GM10248 (cell line): Measurements from ENCODE around the gene MOGAT2.

Source experiments
- CTCF ChIA-PET: fragments of 300-600 bp; sonication (Branson Sonifier 250); formaldehyde crosslinking; extraction: SDS; loops from one replicate; lab custom pipeline; 2021; ENCODE audit warnings: antibody characterized with exemption; lab: Yijun Ruan, JAX
- POLR2A ChIA-PET: fragments of 350-650 bp; sonication (Branson Sonifier 250); formaldehyde crosslinking; extraction: SDS; loops from one replicate; lab custom pipeline; 2020; ENCODE audit warnings: antibody characterized with exemption; lab: Yijun Ruan, JAX
- DNase-seq: peaks from one replicate; pipeline ENCODE4 v3.0.0; 2012; ENCODE audit errors: extremely low spot score
- CTCF ChIP-seq: IDR thresholded peaks from 2 replicates; pipeline ENCODE4 v1.5.1; 2012; ENCODE audit warnings: mild to moderate bottlenecking, low read depth; ENCODE audit errors: extremely low read depth, missing control alignments, control extremely low read depth

MOGAT2 gene

GRCh38 chr11:75780888-75781287 lies 63.2 kb downstream of the MOGAT2 start:
- no peak for TF ChIP-seq CTCF
- ChIA-PET POLR2A (no interaction called here), CTCF (interaction anchor here (0.7 to 2.0 kb wide), 4 partner anchors 11 to 33 kb away, joined by 3 to 8 read pairs (median 6); no protein-coding TSS in a partner anchor)
- no peak for DNase-seq

GRCh38 chr11:75781296-75781695 lies 63.7 kb downstream of the MOGAT2 start:
- no peak for DNase-seq
- POLR2A ChIA-PET: no interaction called here
- TF ChIP-seq CTCF: no peak
- CTCF ChIA-PET: interaction anchor here (1.8 to 2.0 kb wide), 3 partner anchors 11 to 22 kb away, joined by 4 to 8 read pairs (median 8); no protein-coding TSS in a partner anchor

- no peak for DNase-seq
- TF ChIP-seq CTCF: no peak
- ChIA-PET POLR2A (no interaction called here), CTCF (interaction anchor here (1.8 to 2.0 kb wide), 2 partner anchors 10 to 21 kb away, joined by 8 read pairs; no protein-coding TSS in a partner anchor)
Observed at GRCh38 chr11:75781831-75782230, 64.2 kb downstream of the MOGAT2 start.
